PC-3 (cell line): Measurements from ENCODE around the gene CLPSL2. TPM values are rescaled to one million over a fixed set of nuclear protein-coding genes. Genes with fewer than 3 reads are reported as not detected.

Experiments used
- ATAC-seq: fragments of 200-7000 bp; cut with Tn5 transposase; 2 replicates; pipeline ENCODE4 v1.9.1; 2020; ENCODE audit warnings: mild to moderate bottlenecking, moderate library complexity
- Bru-seq: library from RNA; stranded (reverse); fragments of 400-500 nt; gene quantifications from one replicate; lab custom pipeline; 2021; lab: Mats Ljungman, UMichigan
- BruChase-seq, 2 experiments: library from RNA; stranded (reverse); fragments of 400-500 nt; gene quantifications; one replicate each; lab custom pipeline; 2021; lab: Mats Ljungman, UMichigan
- BruUV-seq: library from RNA; stranded (reverse); fragments of 400-500 nt; replicated peaks from 2 replicates; lab custom pipeline; 2021; lab: Mats Ljungman, UMichigan
- CTCF ChIA-PET: fragments of 300-600 bp; sonication (Branson Sonifier 250); formaldehyde crosslinking; loops from one replicate; lab custom pipeline; 2022; ENCODE audit warnings: antibody characterized with exemption; lab: Charles Lee
- POLR2A ChIA-PET: fragments of 300-600 bp; sonication (Branson Sonifier 250); formaldehyde crosslinking; loops from one replicate; lab custom pipeline; 2022; ENCODE audit warnings: antibody characterized with exemption; ENCODE audit not compliant: unreplicated experiment; lab: Charles Lee
- DNase-seq: peaks from one replicate; pipeline ENCODE4 v3.0.0-alpha.2; 2015
- H2AFZ ChIP-seq: fragments of 300-600 bp; sonication (generic); 2 replicates; pipeline ENCODE4 v1.6.0; 2016; ENCODE audit warnings: antibody characterized with exemption, low read length
- H3F3A ChIP-seq: fragments of 300-600 bp; sonication (generic); one replicate; pipeline ENCODE4 v1.6.0; 2017; ENCODE audit warnings: antibody characterized with exemption, low read length, control low read depth, mild to moderate bottlenecking; ENCODE audit not compliant: unreplicated experiment
- H3K27ac ChIP-seq: fragments of 300-600 bp; sonication (generic); 2 replicates; pipeline ENCODE4 v1.5.1; 2016; ENCODE audit warnings: mild to moderate bottlenecking, low read length
- H3K27me3 ChIP-seq: fragments of 300-600 bp; sonication (generic); 2 replicates; pipeline ENCODE4 v1.6.1; 2016; ENCODE audit warnings: low read length, mixed read lengths
- H3K36me3 ChIP-seq: fragments of 300-600 bp; sonication (generic); 2 replicates; pipeline ENCODE4 v1.6.1; 2016; ENCODE audit warnings: low read depth, mixed run types, low read length, mixed read lengths
- H3K4me1 ChIP-seq: fragments of 300-600 bp; sonication (generic); 2 replicates; pipeline ENCODE4 v1.5.1; 2016; ENCODE audit warnings: low read length; ENCODE audit not compliant: insufficient read depth
- H3K4me2 ChIP-seq: fragments of 300-600 bp; sonication (generic); 2 replicates; pipeline ENCODE4 v1.6.0; 2016; ENCODE audit warnings: low read length
- H3K4me3 ChIP-seq: fragments of 300-600 bp; sonication (generic); 2 replicates; pipeline ENCODE4 v1.5.1; 2016; ENCODE audit warnings: mild to moderate bottlenecking, low read length, mixed read lengths
- H3K79me2 ChIP-seq: fragments of 300-600 bp; sonication (generic); 2 replicates; pipeline ENCODE4 v1.6.1; 2017; ENCODE audit warnings: low read length, mixed read lengths
- H3K9ac ChIP-seq: fragments of 300-600 bp; sonication (generic); 2 replicates; pipeline ENCODE4 v1.6.0; 2016; ENCODE audit warnings: mild to moderate bottlenecking, low read length
- H3K9me2 ChIP-seq: fragments of 300-600 bp; sonication (generic); replicated peaks from 2 replicates; pipeline ENCODE4 v1.6.1; 2016; ENCODE audit warnings: mixed run types, low read length, mixed read lengths
- H3K9me3 ChIP-seq: fragments of 300-600 bp; sonication (generic); 2 replicates; pipeline ENCODE4 v1.6.1; 2016; ENCODE audit warnings: low read length, mixed read lengths
- H4K20me1 ChIP-seq: fragments of 300-600 bp; sonication (generic); 2 replicates; pipeline ENCODE4 v1.6.1; 2016; ENCODE audit warnings: low read length, mixed read lengths
- CTCF ChIP-seq: fragments of 300-600 bp; sonication (generic); conservative IDR thresholded peaks from 2 replicates; pipeline ENCODE4 v1.5.1; 2017; ENCODE audit warnings: antibody characterized with exemption, low read depth, mild to moderate bottlenecking, low read length
- EZH2 ChIP-seq: fragments of 300-600 bp; sonication (generic); IDR thresholded peaks from one replicate; pipeline ENCODE4 v1.6.1; 2017; ENCODE audit warnings: antibody characterized with exemption, mild to moderate bottlenecking, low read length; ENCODE audit not compliant: unreplicated experiment
- EZH2phosphoT487 ChIP-seq: fragments of 300-600 bp; sonication (generic); IDR thresholded peaks from 2 replicates; pipeline ENCODE4 v1.6.1; 2018; ENCODE audit warnings: mild to moderate bottlenecking, antibody characterized with exemption, low read length, borderline replicate concordance
- intact Hi-C: fragments of 100-400 bp; cut with micrococcal nuclease; formaldehyde crosslinking; loops from 2 replicates; pipeline ENCODE4 v1.9.0; 2023
- long read RNA-seq: library from polyadenylated mRNA; unstranded; transcript quantifications from one replicate; pipeline ENCODE4 v2.0.0, GENCODE V29; 2021; ENCODE audit not compliant: unreplicated experiment
- total RNA-seq: library from RNA; depleted of rRNA; stranded (reverse); fragments of >200 nt; gene quantifications from 2 replicates; pipeline ENCODE4 v1.2.3, GENCODE V29; 2014; rRNA removed

The CLPSL2 gene
- not detected in 2 replicates for total RNA-seq
- Bru-seq, nascent RNA: percentile 19 among the genes with signal in this experiment
- not detected for BruChase-seq, experiment 1, labeled RNA remaining after a 6-hour chase
- BruChase-seq, experiment 2, labeled RNA remaining after a 2-hour chase: not detected
- long read RNA-seq: 0 reads

- CTCF ChIA-PET: no interaction called here
- peak; percentile 74 for ATAC-seq
- peak; percentile 40 for DNase-seq
- Histone ChIP-seq H3K4me3 (peak within 1 kb of the TSS; percentile 73), H3K79me2 (no peaks in the 10 kb centered on the region), H3K27ac (no peak within 1 kb of the TSS), H3K4me2 (peak within 1 kb of the TSS; percentile 89), H2AFZ (peak within 1 kb of the TSS; percentile 86), H4K20me1 (no peaks in the 10 kb centered on the region), H3K27me3 (no peaks in the 10 kb centered on the region), H3K9me2 (no peaks in the 10 kb centered on the region), H3K9ac (no peak within 1 kb of the TSS), H3F3A (no peaks in the 10 kb centered on the region), H3K4me1 (no peaks in the 10 kb centered on the region), H3K36me3 (no peaks in the 10 kb centered on the region), H3K9me3 (no peaks in the 10 kb centered on the region)
- intact Hi-C loops: no loop called here
- no peak for TF ChIP-seq EZH2
- TF ChIP-seq CTCF: no peak
- TF ChIP-seq EZH2phosphoT487: no peak
- POLR2A ChIA-PET: no interaction called here
- BruUV-seq: no TSS peak
Observed at GRCh38 chr6:35776364-35777215, at the start of gene CLPSL2. Gene CLPSL2 (plus strand): TSS chr6:35776598. CDS start chr6:35776619, 21 bp downstream.

- H3K4me1 ChIP-seq: peaks cover 23% of the 10 kb centered on the region
- no peaks in the 10 kb centered on the region for H3K9me3 ChIP-seq
- H3K9me2 ChIP-seq: no peaks in the 10 kb centered on the region
- peak overlapping the region; percentile 77 for H3K4me3 ChIP-seq
- no peaks in the 10 kb centered on the region for H3K79me2 ChIP-seq
- peak overlapping the region; percentile 86 for H3K4me2 ChIP-seq
- no peak overlapping the region for H3K27ac ChIP-seq
- peak overlapping the region; percentile 88 for H2AFZ ChIP-seq
- H3F3A ChIP-seq: no peaks in the 10 kb centered on the region
- H3K36me3 ChIP-seq: no peaks in the 10 kb centered on the region
- CTCF ChIA-PET: interaction anchor here (0.6 to 1.5 kb wide), 3 partner anchors 9 to 41 kb away, joined by 4 to 5 read pairs (median 4); partner anchors contain the start of gene ARMC12
- intact Hi-C loops: loop anchor here (2.0 kb wide), 1 partner anchor 39 kb away; the partner anchor contains the start of gene FKBP5
- POLR2A ChIA-PET: no interaction called here
- TF ChIP-seq EZH2 (no peak), EZH2phosphoT487 (no peak), CTCF (no peak)
- ATAC-seq: peak; percentile 44
- H4K20me1 ChIP-seq: no peaks in the 10 kb centered on the region
- 0 out of 2 replicates have a peak overlapping the region, but pooled peaks have one; percentile 1 for H3K9ac ChIP-seq
- DNase-seq: peak; percentile 38
- no TSS peak for BruUV-seq
- H3K27me3 ChIP-seq: no peaks in the 10 kb centered on the region
Observed at GRCh38 chr6:35727231-35727934, 49.0 kb upstream of the CLPSL2 start.
